DMS53 treated with DMSO at 0.1 percent for 48 hours (cell line): ENCODE measurements around the gene DNHD1.

Experiments used
- DNase-seq: peaks from one replicate; lab custom pipeline; 2025; ENCODE audit not compliant: unreplicated experiment; lab: John Stamatoyannopoulos, UW

The DNHD1 gene

DNA sequence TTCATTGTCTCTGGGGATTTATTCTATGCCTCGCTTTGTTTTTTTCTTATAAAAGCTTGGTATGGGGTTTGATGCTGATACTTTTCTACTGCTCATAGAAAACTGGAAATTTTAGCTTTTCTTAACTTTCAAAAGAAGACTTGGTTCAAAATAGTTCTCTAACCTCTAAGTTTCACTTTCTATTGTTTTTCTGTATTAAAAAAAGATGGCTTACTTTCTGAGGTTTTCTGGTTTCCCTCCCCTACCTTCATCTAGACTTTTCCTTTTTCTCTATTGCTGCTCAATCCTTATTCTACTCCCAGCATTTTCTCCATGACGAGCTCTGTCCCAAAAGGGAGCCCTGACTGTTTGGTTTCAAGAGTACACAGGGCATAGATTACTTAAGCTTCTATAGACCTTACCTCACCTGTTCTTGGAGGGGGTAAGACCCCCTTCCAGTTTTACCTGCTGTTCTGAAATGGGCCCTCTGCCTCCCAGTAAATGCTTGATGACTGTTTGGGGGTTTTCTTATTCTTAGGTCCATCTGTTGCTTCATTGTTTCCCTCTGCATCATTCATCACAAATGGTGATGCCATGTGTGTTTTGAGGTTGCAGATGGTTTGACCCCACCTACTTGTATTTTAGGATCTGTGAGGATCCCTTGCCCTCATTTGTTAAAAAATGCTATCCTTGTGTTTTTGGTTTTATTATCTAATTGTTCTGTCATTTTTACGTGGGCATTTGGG, 29.5 kb downstream of the DNHD1 start:
- DNase-seq = no peak

DNA sequence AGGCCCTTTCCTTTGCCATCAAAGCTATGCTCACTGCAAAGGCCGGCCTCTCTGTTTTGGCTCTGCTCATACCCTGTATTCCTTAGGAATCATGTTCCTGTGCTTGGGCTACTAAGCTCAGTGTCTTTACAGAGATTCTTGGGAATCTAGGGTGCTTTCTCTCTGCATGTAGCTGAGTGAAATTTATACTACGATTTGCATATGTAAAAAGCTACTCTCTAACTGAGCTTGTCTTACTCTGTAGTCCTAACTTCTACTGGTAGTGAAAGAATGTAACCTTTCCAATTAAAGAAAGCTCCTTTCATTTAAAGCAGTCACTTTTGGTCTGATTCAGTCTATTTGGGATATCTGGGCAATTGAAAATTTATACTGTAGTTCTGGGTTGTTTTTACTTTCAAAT, 32.2 kb downstream of the DNHD1 start:
- DNase-seq = no peak

GRCh38 chr11:6530848-6531247, 33.8 kb downstream of the DNHD1 start:
- no peak for DNase-seq

DNA sequence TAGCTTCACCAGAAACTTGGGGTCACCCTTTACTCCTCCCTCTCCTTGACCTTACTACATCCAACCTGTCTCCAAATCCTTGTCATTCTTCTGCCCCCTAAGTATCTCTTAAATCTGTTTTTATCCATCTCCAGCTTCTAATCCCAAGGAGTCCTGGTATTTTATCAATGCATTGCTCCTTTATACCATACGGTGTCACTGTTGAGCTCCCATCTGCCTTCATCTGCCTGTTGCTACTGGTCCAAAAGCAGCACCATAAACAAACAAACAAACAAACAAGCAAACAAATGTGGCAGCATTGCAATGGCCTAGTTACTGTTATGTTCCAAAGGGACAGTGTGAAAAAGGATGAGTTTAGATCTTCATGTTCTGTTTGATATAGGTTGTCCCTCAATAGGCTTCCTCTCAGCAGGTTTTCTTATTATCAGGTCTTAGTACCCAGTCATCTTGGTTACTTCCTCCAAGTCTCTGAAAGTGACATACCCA, 34.2 kb downstream of the DNHD1 start:
- DNase-seq = peak; percentile 58

GRCh38 chr11:6538456-6538855, 41.4 kb downstream of the DNHD1 start:
- DNase-seq = no peak

DNA sequence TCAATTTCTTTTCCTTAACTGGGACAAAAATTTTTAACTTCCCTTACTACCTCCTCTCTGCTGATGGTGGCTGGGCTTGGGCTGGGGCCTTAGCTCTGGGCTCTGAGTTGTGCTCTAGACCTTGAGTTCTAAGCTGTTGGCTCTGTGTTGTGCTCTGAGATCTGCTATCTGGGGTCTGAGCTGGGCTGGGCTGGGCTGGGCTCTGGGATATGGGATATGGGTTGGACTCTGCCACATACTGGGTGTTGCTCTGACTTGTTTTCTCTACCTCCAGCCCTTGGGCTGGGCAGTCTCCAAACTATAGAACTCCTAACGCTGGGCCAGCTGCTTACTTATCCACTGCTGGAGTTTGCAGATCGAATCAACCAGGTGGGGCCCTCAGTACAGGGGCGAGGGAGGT, 41.9 kb downstream of the DNHD1 start:
- DNase-seq = no peak

GRCh38 chr11:6539748-6540268, 42.7 kb downstream of the DNHD1 start:
- no peak for DNase-seq

GRCh38 chr11:6541356-6541755, 44.3 kb downstream of the DNHD1 start:
- no peak for DNase-seq

DNA sequence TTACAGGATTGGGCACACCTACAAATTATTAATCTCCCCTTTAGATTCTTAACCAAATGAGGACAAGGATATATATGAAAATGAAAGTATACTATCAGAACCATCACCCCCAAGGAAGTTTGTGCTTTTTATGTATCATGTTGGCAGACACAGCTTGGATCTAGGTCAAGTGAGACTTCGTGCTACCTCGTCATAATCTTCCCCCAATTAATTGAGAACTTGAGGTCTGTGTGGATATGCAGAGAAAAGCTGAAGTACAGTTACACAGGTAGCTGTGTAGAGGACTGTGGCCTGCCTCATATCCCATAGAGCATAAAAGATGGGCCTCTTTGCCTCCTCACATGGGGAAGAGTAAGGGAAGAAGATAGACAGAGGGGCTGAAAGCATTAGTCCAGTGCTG, 45.6 kb downstream of the DNHD1 start:
- DNase-seq = no peak

DNA sequence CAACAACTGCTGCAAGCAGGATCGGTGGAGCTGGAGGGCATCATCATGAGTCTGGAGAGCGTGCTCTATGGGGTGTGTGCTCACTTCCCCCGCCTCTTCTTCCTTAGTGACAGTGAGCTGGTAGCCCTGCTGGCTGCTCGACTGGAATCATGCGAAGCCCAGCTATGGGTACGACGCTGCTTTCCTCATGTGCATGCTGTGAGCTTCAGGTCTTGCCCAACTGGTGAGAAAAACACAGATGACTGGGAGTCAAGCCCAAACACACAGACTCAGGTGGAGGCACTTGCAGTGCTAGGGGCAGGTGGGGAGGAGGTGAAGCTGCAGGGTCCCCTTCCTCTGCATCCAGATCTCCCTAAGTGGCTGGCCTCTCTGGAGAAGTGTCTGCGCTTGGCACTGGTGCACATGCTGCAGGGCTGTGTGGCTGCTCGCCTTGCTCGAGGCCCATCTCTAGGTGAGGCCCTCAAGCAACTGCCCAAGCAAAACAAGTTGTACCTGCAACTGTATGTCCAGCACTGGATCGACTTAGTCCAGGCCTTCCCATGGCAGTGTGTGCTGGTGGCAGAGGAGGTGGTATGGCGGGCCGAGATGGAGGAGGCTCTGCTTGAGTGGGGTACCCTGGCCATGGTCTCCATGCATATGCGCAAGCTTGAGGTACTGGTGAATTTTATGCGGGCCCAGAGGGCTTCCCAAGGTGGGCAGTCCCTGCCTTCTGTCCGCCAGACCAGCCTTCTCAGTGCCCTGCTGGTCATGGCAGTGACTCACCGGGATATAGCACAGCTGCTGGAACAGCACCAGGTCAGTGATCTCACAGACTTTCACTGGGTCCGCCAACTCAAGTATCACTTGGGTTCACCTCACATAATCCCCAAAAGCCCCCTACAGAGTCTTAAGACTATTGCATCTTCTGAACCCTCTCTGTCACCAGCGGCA, 48.1 kb downstream of the DNHD1 start:
- no peak for DNase-seq

- no peak for DNase-seq
Measured at GRCh38 chr11:6545917-6546605, 49.0 kb downstream of the DNHD1 start.

DNA sequence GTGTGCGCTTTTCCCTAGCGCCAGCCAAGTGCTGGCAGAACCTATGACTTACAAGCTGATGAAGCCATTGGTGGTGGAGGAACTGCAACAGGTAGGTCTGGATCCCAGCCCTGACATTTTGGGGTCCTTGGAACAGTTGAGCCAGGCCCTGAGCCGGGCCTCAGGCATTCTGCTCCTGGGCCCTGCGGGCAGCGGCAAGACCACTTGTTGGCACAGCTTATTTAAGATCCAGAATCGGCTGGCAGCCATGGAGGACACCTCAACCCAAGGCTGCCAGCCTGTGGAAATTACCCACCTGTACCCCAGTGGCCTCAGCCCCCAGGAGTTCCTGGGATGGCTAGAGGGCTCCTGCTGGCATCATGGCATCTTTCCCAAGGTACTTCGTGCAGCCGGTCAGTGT, 49.7 kb downstream of the DNHD1 start:
- DNase-seq = no peak

- DNase-seq = no peak
Measured at GRCh38 chr11:6547177-6547576, 50.1 kb downstream of the DNHD1 start.

DNA sequence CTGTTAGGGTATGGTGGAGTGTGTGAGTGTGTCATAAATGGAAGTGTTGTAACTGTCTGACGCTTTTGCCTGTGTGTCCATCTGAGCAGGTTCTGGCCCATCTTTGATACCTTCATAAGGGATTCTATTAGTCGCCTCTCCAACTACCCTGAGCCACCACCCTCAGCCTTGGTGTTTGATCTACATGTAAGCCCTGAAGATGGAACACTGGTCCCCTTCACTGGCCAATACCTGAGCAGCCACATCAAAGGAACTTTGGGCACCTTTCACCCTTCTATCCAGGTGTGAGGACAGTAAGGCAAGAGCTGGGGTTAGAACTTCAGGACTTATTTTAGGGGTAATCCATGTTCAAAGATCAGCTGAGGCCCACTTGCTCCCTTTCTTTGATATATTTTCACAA, 51.0 kb downstream of the DNHD1 start:
- DNase-seq = no peak

DNA sequence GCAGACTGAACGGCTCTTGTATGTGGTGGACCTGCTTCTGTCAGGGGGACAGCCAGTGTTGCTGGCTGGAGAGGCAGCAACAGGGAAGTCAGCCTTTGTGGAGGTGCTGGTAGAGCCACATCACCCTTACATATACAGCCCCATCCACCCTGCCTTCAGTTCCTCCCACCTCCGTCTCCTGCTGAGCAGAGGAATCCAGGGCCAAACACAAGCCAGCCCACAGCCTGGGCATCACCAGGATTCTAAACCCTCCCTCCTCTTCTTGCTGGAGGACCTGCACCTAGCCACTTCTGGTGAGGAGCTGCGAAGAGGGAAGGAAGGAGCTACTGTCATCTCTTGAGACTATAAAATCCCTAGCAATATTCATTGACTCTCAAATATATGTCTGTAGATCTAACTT, 51.6 kb downstream of the DNHD1 start:
- no peak for DNase-seq

DNA sequence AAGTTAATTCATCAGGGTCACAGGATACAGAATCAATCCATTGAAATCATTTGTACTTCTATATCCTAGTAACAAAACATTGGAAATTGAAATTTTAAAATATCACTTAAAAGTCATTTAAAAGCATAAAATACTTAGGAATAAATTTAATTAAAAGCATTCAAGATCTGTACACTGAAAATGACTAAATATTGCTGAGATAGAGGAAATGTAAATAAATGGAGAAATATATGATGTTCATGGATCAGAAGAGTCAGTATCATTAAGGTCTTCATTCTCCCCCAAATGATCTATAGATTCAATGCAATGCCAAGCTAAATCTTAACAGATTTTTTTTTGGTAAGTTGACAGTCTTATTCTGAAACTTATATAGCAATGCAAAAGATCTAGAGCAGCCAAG, 56.6 kb downstream of the DNHD1 start:
- no peak for DNase-seq

- DNase-seq = no peak
Measured at GRCh38 chr11:6554828-6555706, 58.0 kb downstream of the DNHD1 start.

DNA sequence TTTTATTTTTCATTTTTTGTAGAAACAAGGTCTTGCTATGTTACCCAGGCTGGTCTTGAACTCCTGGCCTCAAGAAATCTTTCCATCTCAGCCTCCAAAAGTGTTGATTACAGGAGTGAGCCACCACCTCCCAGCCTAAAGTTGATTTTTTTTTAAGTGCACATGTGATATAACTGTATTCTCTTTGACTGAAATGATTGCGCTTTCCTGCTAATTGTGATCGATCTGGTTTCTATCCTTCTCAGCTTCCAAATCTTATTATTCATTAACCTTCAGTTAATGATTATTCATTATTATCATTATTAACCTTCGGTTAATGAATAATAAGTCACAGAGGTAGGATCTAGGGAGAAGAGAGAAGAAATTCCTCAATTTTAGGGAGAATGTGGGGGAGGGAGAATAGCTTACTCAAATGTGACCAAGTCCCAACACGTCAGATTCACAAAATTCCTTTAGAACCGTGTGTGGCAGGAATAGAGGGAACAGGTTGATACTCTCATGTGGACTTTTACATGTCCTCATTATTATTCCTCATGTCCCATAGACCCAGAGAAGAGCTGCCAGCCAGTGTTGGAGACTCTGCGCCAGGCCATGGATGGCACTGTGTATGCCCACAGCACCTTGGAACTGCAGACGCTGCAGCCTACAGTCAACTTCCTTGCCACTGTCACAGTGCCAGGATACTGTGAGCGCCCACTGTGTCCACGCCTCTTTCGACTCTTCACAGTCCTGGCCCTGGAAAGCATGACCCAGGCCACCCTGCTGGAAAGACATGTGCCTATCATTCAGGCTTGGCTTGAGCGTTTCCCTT, 59.3 kb downstream of the DNHD1 start:
- no peak for DNase-seq

DNA sequence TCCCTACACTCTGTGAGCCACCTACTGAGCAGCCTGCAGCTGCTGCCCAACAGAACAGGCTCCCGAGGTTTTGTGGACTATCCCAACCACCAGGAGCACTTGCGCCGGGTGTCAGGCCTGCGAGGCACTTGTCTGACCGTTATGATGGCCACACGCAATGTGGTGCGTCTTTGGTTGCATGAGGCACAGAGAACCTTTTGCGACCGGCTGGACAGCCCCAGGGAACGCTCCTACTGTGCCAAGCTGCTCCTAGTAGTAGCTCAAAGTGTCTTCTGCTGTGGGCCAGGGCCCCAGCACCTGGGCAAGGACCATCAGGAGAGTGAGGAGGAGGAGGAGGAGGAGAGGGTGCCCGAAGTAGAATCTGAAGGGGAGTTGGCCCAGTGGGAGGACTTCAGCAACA, 60.0 kb downstream of the DNHD1 start:
- no peak for DNase-seq
